Lung (tissue), 12 donors: ENCODE results near the gene FALEC. TPM values are rescaled to one million over a fixed set of nuclear protein-coding genes. Genes with fewer than 3 reads are reported as not detected.

Experiments
- ATAC-seq: fragments of 200-7000 bp; cut with Tn5 transposase; one replicate; pipeline ENCODE4 v1.9.1; 2020; ENCODE audit warnings: moderate number of reproducible peaks; ENCODE audit not compliant: insufficient read depth, low FRiP score
- DNase-seq, 3 donors: peaks; one replicate each; pipeline ENCODE4 v3.0.0-alpha.2; 2013 to 2017
- H3K27ac ChIP-seq, 2 donors: one replicate each; pipeline ENCODE4 v1.5.1; 2013; ENCODE audit warnings: mild to moderate bottlenecking in 2 of 2, moderate library complexity in 2 of 2, control low read depth in 1 of 2, inconsistent platforms in 1 of 2, low read depth in 1 of 2, low read length in 1 of 2
- H3K27me3 ChIP-seq, 3 donors: one replicate each; pipeline ENCODE4 v1.5.1; 2013; ENCODE audit warnings: low read length in 2 of 3; ENCODE audit not compliant: control insufficient read depth in 3 of 3, insufficient read depth in 3 of 3
- H3K36me3 ChIP-seq, 4 donors: one replicate each; pipeline ENCODE4 v1.5.1; 2013; ENCODE audit warnings: low read length in 4 of 4, mild to moderate bottlenecking in 1 of 4, moderate library complexity in 1 of 4; ENCODE audit not compliant: control insufficient read depth in 4 of 4, insufficient read depth in 4 of 4
- H3K4me1 ChIP-seq, 5 donors: one replicate each; pipeline ENCODE4 v1.5.1; 2013; ENCODE audit warnings: low read length in 5 of 5, mild to moderate bottlenecking in 2 of 5, moderate library complexity in 1 of 5; ENCODE audit not compliant: control insufficient read depth in 5 of 5, insufficient read depth in 5 of 5
- H3K4me3 ChIP-seq: one replicate; pipeline ENCODE4 v1.5.1; 2013; ENCODE audit warnings: mild to moderate bottlenecking, control low read depth, moderate library complexity
- H3K9ac ChIP-seq, 2 donors: one replicate each; pipeline ENCODE4 v1.5.1; 2013; ENCODE audit warnings: low read length in 2 of 2, control low read depth in 1 of 2; ENCODE audit not compliant: insufficient read depth in 1 of 2
- H3K9me3 ChIP-seq, 4 donors: one replicate each; pipeline ENCODE4 v1.5.1; 2013; ENCODE audit warnings: low read length in 3 of 4, mild to moderate bottlenecking in 1 of 4, moderate library complexity in 1 of 4; ENCODE audit not compliant: control insufficient read depth in 4 of 4, insufficient read depth in 3 of 4
- WGBS, 2 donors: extraction: QIAGEN DNeasy Blood & Tissue Kit; methylation state at CpG; one replicate each; pipeline ENCODE4 v1.1.7; 2013; 5-methylcytosine and 5-hydroxymethylcytosine counted together
- polyA plus RNA-seq, 2 donors: library from polyadenylated mRNA; stranded (reverse); fragments of 200-250 nt; gene quantifications; one replicate each; pipeline ENCODE4 v1.2.1, GENCODE V29; 2013
- total RNA-seq, 2 donors: library from RNA; depleted of rRNA in 1 of 2; stranded (reverse); fragments of >200 nt in 1 of 2; gene quantifications; one replicate each; pipeline ENCODE4 v1.2.1, GENCODE V29; 2014 to 2021
- TF ChIP-seq, protein P1 (sequence below): IDR thresholded peaks from 2 replicates; pipeline ENCODE4 v1.5.1; 2012; ENCODE audit warnings: mild to moderate bottlenecking; ENCODE audit errors: control extremely low read depth, extremely low read depth
- donor health status: control.
- donor health status: control.
- donor health status: Bipolar disorder and iron deficiency.
- donor health status: healthy.
- donor health status: DM: yes; HTN: yes; CAD: no.

Gene FALEC
- total and polyA plus RNA-seq, 4 donors = 0.09 TPM; not detected in 3

DNA sequence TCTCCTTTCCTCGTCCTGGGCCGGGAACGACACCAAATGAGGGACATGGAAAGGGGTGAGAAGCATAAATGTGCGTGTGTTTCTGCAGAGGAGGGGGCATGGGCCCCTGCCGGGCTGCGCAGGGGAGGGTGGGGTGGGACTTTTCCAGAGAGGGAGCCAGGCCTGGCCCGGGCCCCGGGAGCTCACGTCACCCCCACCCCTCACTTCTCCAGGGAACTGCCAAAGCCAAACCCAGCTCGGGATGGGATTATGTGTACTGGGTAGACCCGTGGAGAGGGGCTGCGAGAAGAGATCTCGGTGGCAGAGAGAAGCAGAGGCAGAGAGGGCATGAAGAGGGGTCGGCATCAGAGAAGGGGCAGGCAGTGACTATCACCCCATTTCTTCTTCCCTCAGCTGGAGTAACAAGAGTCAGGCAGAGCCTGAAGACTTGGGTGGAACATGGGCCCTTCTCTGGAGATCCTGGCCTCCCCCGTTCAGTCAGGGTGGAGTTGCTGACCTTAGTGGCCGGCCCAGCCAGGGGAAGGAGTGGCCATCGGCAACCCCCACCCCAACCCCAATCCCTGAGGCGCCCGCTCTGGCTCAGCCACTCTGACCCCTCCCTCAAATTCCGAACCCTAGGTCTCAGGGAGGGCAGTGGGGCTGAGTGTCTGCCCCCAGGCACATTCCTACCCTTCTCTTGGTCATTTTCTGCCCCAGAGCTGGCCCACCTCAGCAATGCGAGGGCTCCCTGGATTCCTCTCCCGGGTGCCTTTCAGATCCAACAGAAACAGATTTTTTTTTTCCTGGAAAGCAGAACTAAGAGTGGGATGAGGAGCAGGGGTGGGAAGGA lies 34.9 kb downstream of the FALEC start:
- DNase-seq = peak in 2 of 3 donors; percentile 49 to 65
- Histone ChIP-seq H3K36me3 (peaks cover 0 to 7% (median 1%) of the 10 kb centered on the region in 4 donors), H3K27me3 (no peaks in the 10 kb centered on the region), H3K9ac (peak overlapping the region in 1 of 2 donors; percentile 67), H3K27ac (peak overlapping the region; percentile 0 to 80), H3K4me3 (no peak overlapping the region), H3K9me3 (no peaks in the 10 kb centered on the region), H3K4me1 (peaks cover 0 to 41% (median 5%) of the 10 kb centered on the region in 5 donors)
- 52 to 73% methylated on average over 22 of the region's 22 CpGs for WGBS, 2 donors
- ATAC-seq = no peak
- TF ChIP-seq, protein P1, sequence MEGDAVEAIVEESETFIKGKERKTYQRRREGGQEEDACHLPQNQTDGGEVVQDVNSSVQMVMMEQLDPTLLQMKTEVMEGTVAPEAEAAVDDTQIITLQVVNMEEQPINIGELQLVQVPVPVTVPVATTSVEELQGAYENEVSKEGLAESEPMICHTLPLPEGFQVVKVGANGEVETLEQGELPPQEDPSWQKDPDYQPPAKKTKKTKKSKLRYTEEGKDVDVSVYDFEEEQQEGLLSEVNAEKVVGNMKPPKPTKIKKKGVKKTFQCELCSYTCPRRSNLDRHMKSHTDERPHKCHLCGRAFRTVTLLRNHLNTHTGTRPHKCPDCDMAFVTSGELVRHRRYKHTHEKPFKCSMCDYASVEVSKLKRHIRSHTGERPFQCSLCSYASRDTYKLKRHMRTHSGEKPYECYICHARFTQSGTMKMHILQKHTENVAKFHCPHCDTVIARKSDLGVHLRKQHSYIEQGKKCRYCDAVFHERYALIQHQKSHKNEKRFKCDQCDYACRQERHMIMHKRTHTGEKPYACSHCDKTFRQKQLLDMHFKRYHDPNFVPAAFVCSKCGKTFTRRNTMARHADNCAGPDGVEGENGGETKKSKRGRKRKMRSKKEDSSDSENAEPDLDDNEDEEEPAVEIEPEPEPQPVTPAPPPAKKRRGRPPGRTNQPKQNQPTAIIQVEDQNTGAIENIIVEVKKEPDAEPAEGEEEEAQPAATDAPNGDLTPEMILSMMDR = no peak

DNA sequence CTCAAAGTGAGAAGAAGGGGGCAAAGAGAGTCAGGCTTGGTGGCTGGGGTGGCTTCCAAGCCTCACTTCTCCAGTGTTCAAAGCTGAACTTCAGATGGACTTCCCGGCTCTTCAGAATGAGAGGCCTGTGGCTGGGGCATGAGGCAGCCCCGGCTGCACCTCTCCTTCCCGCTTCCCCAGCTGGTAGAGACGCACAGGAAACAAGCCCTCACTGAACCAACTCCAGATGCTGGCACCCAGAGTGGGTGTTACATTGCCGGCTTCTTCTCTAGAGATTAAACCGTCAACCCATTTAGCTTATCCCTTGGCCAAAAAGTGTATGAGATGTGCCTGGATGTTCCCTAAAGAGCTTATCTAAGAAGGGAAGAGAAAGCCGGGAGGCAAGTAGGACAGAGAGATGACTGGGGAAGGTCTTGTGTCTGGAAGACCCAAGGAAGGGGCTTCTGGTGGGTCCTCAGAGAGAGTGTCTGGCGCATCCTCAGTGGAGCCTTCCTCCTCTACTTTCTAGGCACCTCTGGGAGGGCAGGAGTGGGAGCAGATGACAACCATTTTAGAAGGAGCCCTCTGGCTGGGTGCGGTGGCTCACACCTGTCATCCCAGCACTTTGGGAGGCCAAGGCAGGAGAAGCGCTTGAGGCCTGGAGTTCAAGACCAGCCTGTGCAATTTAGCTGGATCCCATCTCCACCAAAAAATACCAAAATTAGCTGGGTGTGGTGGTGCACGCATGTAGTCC lies 35.7 kb downstream of the FALEC start:
- H3K9ac ChIP-seq = no peak overlapping the region
- H3K4me1 ChIP-seq = peaks cover 0 to 38% (median 7%) of the 10 kb centered on the region in 5 donors
- H3K9me3 ChIP-seq = no peaks in the 10 kb centered on the region
- TF ChIP-seq, protein P1 = no peak
- H3K27me3 ChIP-seq = no peaks in the 10 kb centered on the region
- DNase-seq = peak in 2 of 3 donors; percentile 21 to 35
- no peak for ATAC-seq
- H3K36me3 ChIP-seq = peaks cover 0 to 10% (median 5%) of the 10 kb centered on the region in 4 donors
- WGBS, 2 donors = 50 to 61% methylated on average over 11 of the region's 11 CpGs
- peak overlapping the region; percentile 0 to 80 for H3K27ac ChIP-seq
- no peak overlapping the region for H3K4me3 ChIP-seq

DNA sequence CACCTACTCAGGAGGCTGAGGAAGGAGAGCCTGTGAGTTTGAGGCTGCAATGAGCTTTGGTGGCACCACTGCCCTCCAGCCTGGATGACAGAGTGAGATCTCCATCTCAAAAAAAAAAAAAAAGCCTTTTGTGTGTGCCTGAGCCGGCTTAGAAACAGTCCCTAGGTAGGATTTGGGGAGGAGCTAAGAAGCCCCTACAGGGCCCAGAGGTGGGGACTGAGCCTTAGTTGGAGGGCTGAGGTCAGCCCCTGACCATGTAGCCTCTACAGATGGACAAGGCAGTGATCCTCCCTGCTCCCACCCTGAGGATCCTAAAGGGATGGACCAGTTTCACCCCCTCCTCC lies 36.2 kb downstream of the FALEC start:
- ATAC-seq = no peak

More for the DNA sequence above, 36.2 kb downstream of the FALEC start:
- Histone ChIP-seq H3K36me3 (peaks cover 0 to 10% (median 5%) of the 10 kb centered on the region in 4 donors), H3K27ac (peak overlapping the region; percentile 2 to 80), H3K4me1 (peaks cover 0 to 38% (median 7%) of the 10 kb centered on the region in 5 donors), H3K9ac (no peak overlapping the region), H3K9me3 (no peaks in the 10 kb centered on the region), H3K27me3 (no peaks in the 10 kb centered on the region), H3K4me3 (no peak overlapping the region)
- WGBS, 2 donors = 0 to 31% methylated on average over 1 of the region's 1 CpG
- TF ChIP-seq, protein P1 = no peak
- DNase-seq = no peak
